Smooth muscle cell (in vitro differentiated cells): Measurements from ENCODE around the gene PCGF2. TPM values are rescaled to one million over a fixed set of nuclear protein-coding genes. Genes with fewer than 3 reads are reported as not detected.
A peak's percentile ranks its signal among the peaks of the same experiment; 100 is the strongest.

Source experiments
- DNase-seq: peaks from one replicate; lab custom pipeline; 2025; ENCODE audit not compliant: unreplicated experiment; lab: John Stamatoyannopoulos, UW
- H2AFZ ChIP-seq: fragments of 200-600 bp; sonication (generic); 2 replicates; pipeline ENCODE4 v1.6.0; 2016; ENCODE audit warnings: antibody characterized with exemption, low read depth, mild to moderate bottlenecking
- H3F3A ChIP-seq: fragments of 200-600 bp; sonication (generic); 2 replicates; pipeline ENCODE4 v1.6.0; 2017; ENCODE audit warnings: antibody characterized with exemption, low read depth
- H3K27ac ChIP-seq: fragments of 200-600 bp; sonication (generic); 2 replicates; pipeline ENCODE4 v1.5.1; 2016; ENCODE audit warnings: low read depth, mild to moderate bottlenecking
- H3K27me3 ChIP-seq: fragments of 200-600 bp; sonication (generic); 2 replicates; pipeline ENCODE4 v1.6.1; 2016; ENCODE audit warnings: low read depth, mild to moderate bottlenecking
- H3K36me3 ChIP-seq: fragments of 200-600 bp; sonication (generic); 2 replicates; pipeline ENCODE4 v1.5.1; 2016; ENCODE audit warnings: low read depth
- H3K4me1 ChIP-seq: fragments of 200-600 bp; sonication (generic); 2 replicates; pipeline ENCODE4 v1.5.1; 2016; ENCODE audit warnings: low read depth
- H3K4me2 ChIP-seq: fragments of 200-600 bp; sonication (generic); 2 replicates; pipeline ENCODE4 v1.6.0; 2016; ENCODE audit warnings: mild to moderate bottlenecking
- H3K4me3 ChIP-seq: fragments of 200-600 bp; sonication (generic); 2 replicates; pipeline ENCODE4 v1.5.1; 2016; ENCODE audit warnings: mild to moderate bottlenecking
- H3K79me2 ChIP-seq: fragments of 200-600 bp; sonication (generic); 2 replicates; pipeline ENCODE4 v1.6.0; 2016; ENCODE audit warnings: low read depth, mild to moderate bottlenecking
- H3K9ac ChIP-seq: fragments of 200-600 bp; sonication (generic); 2 replicates; pipeline ENCODE4 v1.6.0; 2016; ENCODE audit warnings: low read depth
- H3K9me3 ChIP-seq: fragments of 200-600 bp; sonication (generic); replicated peaks from 2 replicates; pipeline ENCODE4 v1.5.1; 2016; ENCODE audit warnings: low read depth
- H4K20me1 ChIP-seq: fragments of 200-600 bp; sonication (generic); 2 replicates; pipeline ENCODE4 v1.6.0; 2016; ENCODE audit warnings: low read depth
- CTCF ChIP-seq: fragments of 200-600 bp; sonication (generic); IDR thresholded peaks from 2 replicates; pipeline ENCODE4 v1.5.1; 2017; ENCODE audit warnings: borderline replicate concordance, mild to moderate bottlenecking, antibody characterized with exemption; ENCODE audit not compliant: insufficient read depth, poor library complexity, severe bottlenecking
- WGBS: methylation state at CpG from one replicate; pipeline ENCODE4 v1.1.7; 2016; ENCODE audit warnings: low lambda C conversion rate; 5-methylcytosine and 5-hydroxymethylcytosine counted together
- polyA plus RNA-seq: library from polyadenylated mRNA; unstranded; fragments of >200 nt; fragmentation: Nextera tagmentation; extraction: Ambion mirVana; gene quantifications from 2 replicates; pipeline ENCODE4 v1.2.1, GENCODE V29; 2016
- total RNA-seq: library from RNA; depleted of rRNA; stranded (reverse); fragments of >200 nt; gene quantifications from 2 replicates; pipeline ENCODE4 v1.2.3, GENCODE V29; 2014

PCGF2 gene
- total and polyA plus RNA-seq, 2 experiments from 2014 or later: 6.1 to 11.6 TPM

GRCh38 chr17:38719943-38720641, 28.0 kb downstream of the PCGF2 start:
- H2AFZ ChIP-seq: no peak overlapping the region
- peaks cover 11% of the 10 kb centered on the region for H3K4me1 ChIP-seq
- H3K9ac ChIP-seq: no peak overlapping the region
- H4K20me1 ChIP-seq: no peaks in the 10 kb centered on the region
- no peaks in the 10 kb centered on the region for H3K27me3 ChIP-seq
- no peak for TF ChIP-seq CTCF
- H3K79me2 ChIP-seq: no peaks in the 10 kb centered on the region
- H3K4me3 ChIP-seq: peak overlapping the region; percentile 41
- no peaks in the 10 kb centered on the region for H3K9me3 ChIP-seq
- no peaks in the 10 kb centered on the region for H3K36me3 ChIP-seq
- 41% methylated on average over 30 of the region's 39 CpGs for WGBS
- H3K27ac ChIP-seq: no peak overlapping the region
- no peaks in the 10 kb centered on the region for H3F3A ChIP-seq
- DNase-seq: no peak
- H3K4me2 ChIP-seq: peak overlapping the region; percentile 83

- Histone ChIP-seq H3K9ac (no peak overlapping the region), H3K36me3 (no peaks in the 10 kb centered on the region), H3F3A (no peaks in the 10 kb centered on the region), H3K4me3 (peak overlapping the region; percentile 41), H3K27me3 (no peaks in the 10 kb centered on the region), H4K20me1 (no peaks in the 10 kb centered on the region), H3K4me1 (peaks cover 11% of the 10 kb centered on the region), H3K27ac (no peak overlapping the region), H2AFZ (no peak overlapping the region), H3K4me2 (peak overlapping the region; percentile 83), H3K79me2 (no peaks in the 10 kb centered on the region), H3K9me3 (no peaks in the 10 kb centered on the region)
- no peak for DNase-seq
- TF ChIP-seq CTCF: no peak
- WGBS: 16% methylated on average over 25 of the region's 29 CpGs
Observed at GRCh38 chr17:38719289-38719942, 28.7 kb downstream of the PCGF2 start.

- Histone ChIP-seq H3K4me2 (no peak overlapping the region), H3K9me3 (no peaks in the 10 kb centered on the region), H3K4me1 (peaks cover 11% of the 10 kb centered on the region), H2AFZ (no peak overlapping the region), H4K20me1 (no peaks in the 10 kb centered on the region), H3K9ac (no peak overlapping the region), H3K36me3 (no peaks in the 10 kb centered on the region), H3K27ac (no peak overlapping the region), H3K4me3 (no peak overlapping the region), H3K27me3 (no peaks in the 10 kb centered on the region), H3F3A (no peaks in the 10 kb centered on the region), H3K79me2 (no peaks in the 10 kb centered on the region)
- WGBS: 91% methylated on average over 12 of the region's 12 CpGs
- TF ChIP-seq CTCF: no peak
- no peak for DNase-seq
Observed at GRCh38 chr17:38717139-38717745, 30.9 kb downstream of the PCGF2 start.
